Measurements from ENCODE around the gene ZFYVE1. TPM values are rescaled to one million over a fixed set of nuclear protein-coding genes. Genes with fewer than 3 reads are reported as not detected.
"Not testable (repeated sequence)": the region's sequence is repeated elsewhere in the genome, so short reads cannot be mapped to it uniquely, and the experiment has no call there.

The ZFYVE1 gene
- 12.4 and 16.9 TPM in 2 replicates for total RNA-seq

GRCh38 chr14:73026845-73027542, at the start of gene ZFYVE1:
ZFYVE1 (minus strand) TSS chr14:73027106; CDS start chr14:73024508, 2,598 bp downstream.
- peak; percentile 97 to 99 for DNase-seq (ENCODE audit: low read depth in 2 of 2)

- DNase-seq (ENCODE audit: low read depth in 2 of 2) = no peak
Observed at GRCh38 chr14:73069585-73069984, 42.7 kb upstream of the ZFYVE1 start.

GRCh38 chr14:73058922-73059673, 32.2 kb upstream of the ZFYVE1 start:
- peak; percentile 39 to 66 for DNase-seq (ENCODE audit: low read depth in 2 of 2)

GRCh38 chr14:73058224-73058921, 31.5 kb upstream of the ZFYVE1 start, which contains the start of gene RBM25:
RBM25 (plus strand) TSS chr14:73058534; CDS start chr14:73071642, 13,108 bp downstream.
- DNase-seq (ENCODE audit: low read depth in 2 of 2) = peak; percentile 98 to 99

- no peak for DNase-seq (ENCODE audit: low read depth in 2 of 2)
Observed at GRCh38 chr14:73057944-73058223, 31.0 kb upstream of the ZFYVE1 start.

- DNase-seq (ENCODE audit: low read depth in 2 of 2) = no peak
Observed at GRCh38 chr14:73055251-73055650, 28.3 kb upstream of the ZFYVE1 start.

- no peak for DNase-seq (ENCODE audit: low read depth in 2 of 2)
Observed at GRCh38 chr14:73049428-73049827, 22.5 kb upstream of the ZFYVE1 start.

GRCh38 chr14:73047808-73048207, 20.9 kb upstream of the ZFYVE1 start:
- DNase-seq (ENCODE audit: low read depth in 2 of 2) = no peak

- DNase-seq (ENCODE audit: low read depth in 2 of 2) = peak in 1 of 2 donors; percentile 25
Observed at GRCh38 chr14:73036706-73037450, 10.0 kb upstream of the ZFYVE1 start.

- DNase-seq (ENCODE audit: low read depth in 2 of 2) = no peak
Observed at GRCh38 chr14:73027984-73028383, 1.1 kb upstream of the ZFYVE1 start.

- no peak for DNase-seq (ENCODE audit: low read depth in 2 of 2)
Observed at GRCh38 chr14:73027546-73027945, 640 bp upstream of the ZFYVE1 start.

- peak in 1 of 2 donors; percentile 20 for DNase-seq (ENCODE audit: low read depth in 2 of 2)
Observed at GRCh38 chr14:73026243-73026844, 562 bp downstream of the ZFYVE1 start.

- DNase-seq (ENCODE audit: low read depth in 2 of 2) = peak in 1 of 2 donors; percentile 8
Observed at GRCh38 chr14:73025544-73025943, 1.4 kb downstream of the ZFYVE1 start.

- DNase-seq (ENCODE audit: low read depth in 2 of 2) = no peak
Observed at GRCh38 chr14:73022051-73022450, 4.9 kb downstream of the ZFYVE1 start.

- not testable (repeated sequence) for DNase-seq (ENCODE audit: low read depth in 2 of 2)
Observed at GRCh38 chr14:73016011-73016410, 10.9 kb downstream of the ZFYVE1 start.

GRCh38 chr14:73015552-73015951, 11.4 kb downstream of the ZFYVE1 start:
- not testable (repeated sequence) for DNase-seq (ENCODE audit: low read depth in 2 of 2)

GRCh38 chr14:73014105-73014504, 12.8 kb downstream of the ZFYVE1 start:
- DNase-seq (ENCODE audit: low read depth in 2 of 2) = peak in 1 of 2 donors; percentile 20

- not testable (repeated sequence) for DNase-seq (ENCODE audit: low read depth in 2 of 2)
Observed at GRCh38 chr14:73011189-73011588, 15.7 kb downstream of the ZFYVE1 start.

- peak in 1 of 2 donors; percentile 21 for DNase-seq (ENCODE audit: low read depth in 2 of 2)
Observed at GRCh38 chr14:73008501-73008900, 18.4 kb downstream of the ZFYVE1 start.

- DNase-seq (ENCODE audit: low read depth in 2 of 2) = no peak
Observed at GRCh38 chr14:73007835-73008234, 19.1 kb downstream of the ZFYVE1 start.

- not testable (repeated sequence) for DNase-seq (ENCODE audit: low read depth in 2 of 2)
Observed at GRCh38 chr14:73004641-73005040, 22.3 kb downstream of the ZFYVE1 start.

All from lung microvascular endothelial cell (primary cell).